HG02970 (cell line): ENCODE results near the gene HOXA7.

Source experiments
- ATAC-seq: cut with Tn5 transposase; IDR thresholded peaks from one replicate; pipeline ENCODE4 v1.9.1; 2021; ENCODE audit warnings: mild to moderate bottlenecking, moderate library complexity, moderate number of reproducible peaks; ENCODE audit not compliant: unreplicated experiment, low FRiP score

Gene HOXA7

DNA sequence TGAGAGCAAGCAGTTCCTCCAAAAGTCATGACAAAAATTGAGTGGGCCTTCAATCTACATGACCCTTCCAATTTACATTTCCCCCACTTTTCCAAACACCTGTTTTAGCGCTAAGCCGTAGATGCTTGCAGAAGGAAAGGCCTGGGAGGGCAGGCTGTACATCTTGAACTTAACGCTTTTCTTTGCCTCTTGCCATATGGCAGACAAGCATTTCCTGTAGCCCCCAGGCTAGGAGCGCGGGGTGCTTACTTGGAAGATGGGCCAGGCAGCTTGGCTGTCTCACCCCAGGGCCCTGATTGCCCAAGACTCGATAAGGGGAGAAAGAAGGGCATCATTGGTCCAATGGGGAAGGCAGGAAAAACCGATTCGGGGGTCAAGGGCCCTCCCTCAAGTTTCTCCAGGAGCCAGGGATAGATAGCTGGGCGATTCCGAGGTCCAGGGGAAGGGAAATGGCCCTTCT is 15.9 kb upstream of the HOXA7 start:
- no peak for ATAC-seq

DNA sequence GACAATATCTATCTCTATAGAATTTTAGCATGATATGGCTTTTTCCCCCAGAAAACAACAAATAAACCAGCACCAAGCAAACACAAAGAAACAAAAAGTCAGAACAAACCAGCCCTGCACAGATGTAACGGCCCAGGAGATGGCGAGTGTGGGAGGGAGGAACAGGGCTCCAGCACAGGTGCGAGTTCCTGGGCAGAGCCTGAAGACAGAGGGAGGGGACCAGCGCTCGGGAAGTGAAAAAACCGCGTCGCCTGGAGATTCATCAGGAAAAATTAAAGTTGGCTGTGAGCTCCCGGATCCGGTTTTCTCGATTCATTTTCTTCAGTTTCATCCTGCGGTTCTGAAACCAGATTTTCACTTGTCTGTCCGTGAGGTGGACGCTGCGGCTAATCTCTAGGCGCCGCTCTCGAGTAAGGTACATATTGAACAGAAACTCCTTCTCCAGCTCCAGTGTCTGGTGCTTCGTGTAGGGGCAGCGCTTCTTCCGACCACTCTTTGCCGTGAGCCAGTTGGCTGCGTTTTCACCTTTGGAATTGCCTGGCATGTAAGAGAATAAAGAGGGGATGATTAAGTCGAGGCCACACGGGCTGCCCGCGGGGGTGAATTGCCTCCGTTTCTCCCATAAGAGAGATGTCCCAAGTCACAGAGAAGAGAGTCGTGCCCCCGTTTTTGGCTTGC is 15.3 kb upstream of the HOXA7 start:
- no peak for ATAC-seq

DNA sequence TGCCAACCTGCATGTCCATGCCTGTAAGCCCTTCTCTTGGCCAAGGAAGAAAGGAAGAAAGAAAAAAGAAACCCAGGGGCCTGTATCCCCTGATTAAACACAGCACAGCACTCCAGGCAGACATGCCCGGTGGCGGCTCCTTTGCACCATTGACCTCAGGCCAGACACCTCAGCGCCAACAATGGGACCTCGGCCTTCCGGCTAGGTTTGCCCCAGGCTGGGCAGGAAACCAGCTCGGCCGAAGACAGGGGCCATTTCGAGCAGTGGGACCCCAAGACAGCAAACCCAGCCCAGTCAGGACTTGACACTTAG is 14.8 kb upstream of the HOXA7 start:
- ATAC-seq, result no peak

DNA sequence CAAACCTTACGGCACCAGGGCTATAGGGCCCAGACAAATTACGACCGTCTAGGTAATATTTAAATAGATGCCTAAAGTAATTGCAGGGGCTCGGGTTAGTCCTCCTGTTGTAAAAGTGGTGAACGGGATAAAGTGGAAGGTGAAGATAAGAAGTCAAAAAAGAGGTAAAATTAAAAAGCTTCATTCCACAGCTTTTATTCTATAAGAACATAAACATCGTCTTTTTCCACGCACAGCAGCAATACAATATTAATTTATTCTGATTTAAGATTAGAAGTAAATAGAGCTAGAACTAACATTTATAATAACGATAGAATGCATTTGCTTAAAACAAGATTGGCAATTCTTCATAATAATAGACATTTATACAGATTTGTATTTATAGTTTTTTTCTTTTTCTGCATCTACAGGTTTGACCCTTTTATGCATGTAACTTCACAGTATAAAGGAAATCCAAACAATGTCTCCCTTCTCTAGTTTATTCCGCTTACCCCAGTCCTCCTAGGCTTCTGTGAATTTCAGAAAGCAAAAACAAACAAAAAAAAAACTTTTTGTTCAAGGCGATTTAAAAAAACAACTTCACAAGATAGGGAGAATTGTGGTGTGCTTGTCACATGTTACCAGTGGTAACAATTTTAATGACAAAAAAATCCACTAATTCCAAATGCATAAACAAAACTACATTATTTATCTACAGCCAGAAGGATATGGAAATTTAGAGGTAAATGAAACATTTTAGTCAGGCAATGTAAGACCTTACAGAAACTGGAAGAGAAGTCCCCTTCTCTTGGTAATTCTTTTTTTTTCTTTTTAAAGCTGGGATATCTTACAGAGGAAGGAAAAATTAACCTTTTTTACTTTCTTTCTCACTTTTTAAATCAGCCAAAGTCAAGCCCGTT is 14.2 kb upstream of the HOXA7 start:
- no peak for ATAC-seq

DNA sequence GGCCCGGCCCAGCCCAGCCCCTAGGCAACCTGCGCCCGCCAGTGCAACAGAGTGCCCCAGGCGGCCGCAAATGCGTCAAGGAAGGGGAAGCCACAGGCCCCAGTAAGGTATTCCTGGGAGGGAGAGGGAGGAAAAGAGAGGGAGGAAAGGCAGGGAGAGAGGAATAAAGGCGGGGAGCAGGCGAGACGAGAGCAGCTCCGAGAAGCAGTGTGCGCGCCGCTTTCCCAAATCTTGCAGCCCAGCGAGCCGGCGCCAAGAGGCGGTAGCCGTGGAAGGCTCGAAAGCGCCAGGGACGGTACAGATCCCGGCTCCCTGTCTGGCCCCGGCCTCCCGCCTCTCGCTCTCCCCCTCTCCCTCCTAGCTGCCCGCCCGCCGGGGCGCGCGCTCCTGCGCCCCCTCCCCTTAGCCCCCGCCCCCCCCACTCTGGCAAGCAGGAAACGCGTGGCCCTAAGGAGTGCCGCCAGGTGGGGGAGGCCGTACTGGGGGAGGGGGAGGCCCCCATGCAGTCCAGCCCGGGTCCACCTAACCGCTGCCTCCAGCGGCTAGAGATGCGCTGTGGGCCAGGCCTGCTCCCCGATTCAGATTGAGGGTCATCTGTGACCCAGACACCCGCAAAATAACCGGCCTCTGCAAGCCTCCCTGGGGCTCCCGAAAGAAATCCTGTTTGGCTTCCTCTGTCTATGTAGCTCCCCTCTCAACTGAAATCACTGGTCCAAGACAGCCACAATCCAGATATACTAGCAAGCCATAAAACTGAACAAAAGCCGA is 13.4 kb upstream of the HOXA7 start:
- no peak for ATAC-seq

DNA sequence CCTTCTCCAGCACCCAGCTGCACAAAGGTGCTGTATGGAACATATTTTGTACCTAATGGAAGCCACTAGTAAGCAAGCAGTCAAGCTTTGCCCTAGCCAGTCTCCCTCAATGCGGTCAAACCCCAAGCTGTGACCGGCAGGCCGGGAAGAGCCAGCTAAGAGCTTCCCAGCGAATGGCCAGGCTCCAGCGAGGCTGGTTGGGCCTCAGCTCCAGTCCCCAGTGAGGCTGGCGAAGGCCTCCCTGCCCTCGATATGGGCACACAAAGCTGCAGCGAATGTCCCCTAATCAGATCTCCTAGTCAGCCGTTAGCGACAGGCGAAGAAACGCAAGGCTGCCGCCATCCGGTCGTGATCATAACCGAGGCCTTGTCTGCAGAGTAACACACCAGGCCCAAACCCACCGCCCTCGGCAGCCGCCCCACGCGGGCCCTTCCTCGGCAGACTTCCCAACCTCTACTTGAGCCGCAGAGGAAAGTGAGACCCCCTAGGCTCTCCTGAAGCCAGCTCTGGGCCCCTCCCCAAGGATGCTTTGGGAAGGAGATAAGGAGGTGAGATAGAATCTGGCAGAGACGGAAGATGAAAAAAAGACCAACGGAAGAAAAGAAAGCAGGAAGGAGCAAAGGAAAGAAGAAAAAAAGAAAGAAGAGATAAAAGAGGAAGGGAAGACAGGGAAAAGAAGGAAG is 11.9 kb upstream of the HOXA7 start:
- no peak for ATAC-seq

DNA sequence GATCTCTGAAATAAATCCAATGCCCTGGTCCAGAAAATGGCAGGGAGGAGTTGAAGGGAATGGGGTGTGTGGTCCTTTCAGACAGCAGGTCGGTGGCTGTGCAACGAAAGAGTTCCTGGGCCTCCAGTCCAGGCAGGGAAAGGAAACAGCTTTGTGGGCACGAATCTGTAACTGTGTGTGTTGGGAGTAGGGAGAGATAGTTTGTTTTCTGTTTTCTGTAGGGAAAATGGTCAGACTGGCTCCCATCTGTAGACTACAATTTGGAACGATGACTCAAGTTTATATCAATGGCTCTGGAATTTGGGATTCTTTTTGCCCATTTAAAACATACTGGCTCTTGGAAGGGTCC is 11.4 kb upstream of the HOXA7 start:
- no peak for ATAC-seq

DNA sequence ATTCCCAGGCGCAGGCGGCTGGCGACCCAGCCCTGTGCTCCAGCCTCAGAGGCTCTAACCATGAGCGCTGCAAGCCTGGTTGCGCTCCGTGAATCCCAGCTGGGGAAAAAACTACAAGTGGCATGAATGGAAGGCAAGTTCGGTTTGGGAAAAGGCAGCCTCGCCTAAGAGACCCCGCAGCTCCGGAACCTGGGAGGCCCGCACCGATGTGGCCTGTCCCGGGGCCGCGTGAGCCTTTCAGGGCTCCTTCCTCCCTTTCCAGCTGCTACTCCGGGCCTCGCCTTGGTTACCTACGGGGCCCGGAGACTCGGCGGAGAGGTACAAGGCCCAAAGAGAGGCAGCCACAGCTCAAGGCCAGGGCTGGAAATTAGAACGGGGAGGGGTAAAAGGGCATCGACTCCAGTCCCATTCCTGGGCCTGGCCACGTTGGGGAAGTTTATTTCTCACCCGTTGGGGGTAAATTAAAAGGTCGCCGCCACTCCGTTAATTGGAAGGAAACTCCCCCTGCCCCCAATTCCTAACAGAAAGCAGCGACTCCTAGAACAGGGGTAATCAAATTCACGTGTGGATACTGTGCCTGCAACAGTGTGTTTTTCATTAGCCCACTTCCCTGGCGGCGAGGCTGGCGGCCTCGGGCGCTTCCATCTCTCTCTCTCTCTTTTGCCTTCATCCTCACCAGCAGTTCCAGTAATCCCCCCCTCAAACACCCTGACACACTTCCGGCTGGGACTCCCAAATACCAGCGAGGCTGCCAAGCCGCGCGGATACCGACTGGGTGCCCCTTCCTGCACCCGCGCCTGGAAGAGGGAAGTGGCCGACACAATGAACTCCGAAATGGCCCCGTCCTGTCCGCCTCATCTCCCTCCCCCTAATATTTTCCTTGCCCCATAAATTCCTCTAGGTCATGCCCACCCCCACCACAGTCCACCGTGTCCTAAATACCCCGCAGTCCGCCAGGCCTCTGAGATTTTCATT is 10.3 kb upstream of the HOXA7 start:
- ATAC-seq, result no peak

DNA sequence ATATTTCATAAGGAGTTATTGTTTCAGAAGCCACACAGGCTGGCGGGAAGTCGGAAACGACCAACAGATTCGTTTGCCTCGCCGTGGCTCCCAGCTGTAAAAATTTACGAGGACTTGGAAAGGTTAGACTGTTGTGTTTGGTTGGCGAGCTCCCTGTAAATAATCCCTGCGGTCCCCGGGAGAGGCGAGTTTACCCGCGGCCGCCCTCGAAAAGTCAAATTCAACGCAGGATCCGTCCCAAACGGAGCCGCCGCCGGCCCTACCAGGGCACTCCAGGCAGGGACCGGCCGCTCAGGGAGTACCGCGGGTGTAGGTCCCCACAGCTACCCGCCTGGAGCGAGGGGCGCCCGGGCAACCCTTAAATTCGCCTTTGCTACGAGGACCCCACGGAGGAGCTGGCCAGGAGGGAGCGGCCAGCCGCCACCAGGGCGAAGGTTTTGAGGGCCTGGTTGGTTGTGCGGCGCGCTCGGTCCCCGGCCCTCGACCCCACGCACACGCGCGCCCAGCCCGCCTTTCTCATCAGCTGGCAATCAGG is 9.6 kb upstream of the HOXA7 start:
- ATAC-seq, result no peak

DNA sequence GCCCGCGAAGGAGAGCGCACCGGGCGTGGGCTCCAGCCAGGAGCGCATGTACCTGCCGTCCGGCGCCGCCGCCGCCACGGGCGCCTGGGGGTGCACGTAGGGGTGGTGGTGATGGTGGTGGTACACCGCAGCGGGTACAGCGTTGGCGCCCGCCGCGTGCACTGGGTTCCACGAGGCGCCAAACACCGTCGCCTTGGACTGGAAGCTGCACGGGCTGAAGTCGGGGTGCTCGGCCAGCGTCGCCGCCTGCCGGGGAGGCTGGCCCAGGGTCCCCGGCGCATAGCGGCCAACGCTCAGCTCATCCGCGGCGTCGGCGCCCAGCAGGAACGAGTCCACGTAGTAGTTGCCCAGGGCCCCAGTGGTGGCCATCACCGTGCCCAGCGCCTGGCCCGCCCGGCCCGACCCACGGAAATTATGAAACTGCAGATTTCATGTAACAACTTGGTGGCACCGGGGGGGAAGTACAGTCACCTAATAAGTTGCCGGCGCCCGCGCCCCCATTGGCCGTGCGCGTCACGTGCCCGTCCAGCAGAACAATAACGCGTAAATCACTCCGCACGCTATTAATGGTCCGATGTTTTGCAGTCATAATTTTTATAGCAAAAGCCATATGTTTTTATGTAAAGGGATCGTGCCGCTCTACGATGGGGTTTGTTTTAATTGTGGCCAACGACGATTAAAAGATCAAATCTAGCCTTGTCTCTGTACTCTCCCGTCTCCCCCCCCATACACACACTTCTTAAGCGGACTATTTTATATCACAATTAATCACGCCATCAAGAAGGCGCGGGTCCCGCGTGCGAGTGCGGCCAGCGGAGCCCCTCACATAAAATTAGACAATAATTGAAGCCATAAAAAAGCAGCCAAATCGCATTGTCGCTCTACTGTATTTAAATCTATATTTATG is 8.9 kb upstream of the HOXA7 start, which contains the start of gene HOXA9:
TSS of gene HOXA9 (minus strand) at position 449 of the 907 bp plus-strand sequence. CDS start at position 369, 80 bp downstream.
- ATAC-seq, result no peak

DNA sequence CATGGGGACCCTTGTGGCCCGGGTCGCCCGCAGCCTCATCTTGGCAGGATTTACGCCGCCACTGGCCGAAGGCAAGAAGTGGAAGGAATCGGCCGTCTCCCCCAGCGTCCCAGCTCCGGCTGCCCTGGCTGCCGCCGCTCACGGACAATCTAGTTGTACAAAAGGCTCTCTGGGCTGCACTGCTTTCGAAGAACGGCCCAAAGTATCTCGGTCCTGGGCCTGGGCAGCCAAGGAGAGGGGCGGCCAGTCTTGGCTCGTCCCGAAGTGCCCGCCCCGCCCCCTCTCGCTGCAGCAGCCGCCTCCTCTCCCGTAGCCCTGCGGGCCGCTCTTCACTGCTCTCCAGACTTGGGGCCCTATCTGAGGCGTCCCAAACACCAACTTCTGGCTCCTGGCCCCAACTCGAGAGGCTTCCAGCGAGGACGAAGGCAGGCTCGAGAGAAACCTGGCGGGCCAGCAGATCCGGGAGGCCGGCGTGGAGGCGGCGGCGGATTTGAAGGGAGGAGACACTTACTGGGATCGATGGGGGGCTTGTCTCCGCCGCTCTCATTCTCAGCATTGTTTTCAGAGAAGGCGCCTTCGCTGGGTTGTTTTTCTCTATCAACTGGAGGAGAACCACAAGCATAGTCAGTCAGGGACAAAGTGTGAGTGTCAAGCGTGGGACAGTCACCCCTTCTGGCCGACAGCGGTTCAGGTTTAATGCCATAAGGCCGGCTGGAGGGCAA is 8.1 kb upstream of the HOXA7 start:
- ATAC-seq, result no peak

DNA sequence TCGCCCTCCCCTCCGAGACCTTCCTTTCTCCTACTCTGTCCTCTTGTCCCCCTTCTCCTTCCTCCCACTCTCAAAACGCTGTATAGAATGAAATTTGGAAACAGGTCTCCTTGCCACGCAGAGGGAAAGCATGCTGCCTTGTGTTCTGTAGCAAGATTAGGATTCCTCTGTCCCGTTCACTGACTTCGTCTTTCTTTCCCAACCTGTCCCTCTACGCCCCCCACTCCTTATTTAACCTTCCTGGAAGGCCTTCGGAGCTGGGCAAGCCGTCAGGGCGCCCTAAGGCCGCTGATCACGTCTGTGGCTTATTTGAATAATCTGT is 7.5 kb upstream of the HOXA7 start:
- ATAC-seq, result no peak

DNA sequence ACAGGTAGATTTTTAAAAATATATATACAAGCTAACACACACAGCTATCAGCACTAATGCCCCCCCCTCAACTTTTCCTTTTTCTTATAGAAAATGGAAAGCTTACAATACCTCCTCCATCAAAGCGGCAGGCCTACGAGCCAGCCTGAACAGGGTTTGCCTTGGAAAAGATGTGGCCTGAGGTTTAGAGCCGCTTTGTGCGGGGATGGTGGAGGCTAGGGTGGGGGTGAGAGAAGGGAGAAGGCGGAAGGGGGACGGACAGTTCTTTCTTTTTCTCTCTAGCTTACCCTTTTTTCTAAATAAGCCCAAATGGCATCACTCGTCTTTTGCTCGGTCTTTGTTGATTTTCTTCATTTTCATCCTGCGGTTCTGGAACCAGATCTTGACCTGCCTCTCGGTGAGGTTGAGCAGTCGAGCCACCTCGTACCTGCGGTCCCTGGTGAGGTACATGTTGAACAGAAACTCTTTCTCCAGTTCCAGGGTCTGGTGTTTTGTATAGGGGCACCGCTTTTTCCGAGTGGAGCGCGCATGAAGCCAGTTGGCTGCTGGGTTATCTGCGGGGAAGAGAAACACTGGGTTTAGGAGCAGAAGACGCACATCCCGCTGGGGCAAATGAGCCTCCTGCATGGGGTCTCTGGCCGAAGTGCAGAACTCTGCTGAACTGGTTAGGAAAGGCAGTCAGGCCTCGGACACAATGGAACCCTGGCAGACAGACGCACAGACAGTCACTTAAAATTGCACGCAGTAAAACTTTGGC is 7.0 kb upstream of the HOXA7 start:
- ATAC-seq, result no peak

DNA sequence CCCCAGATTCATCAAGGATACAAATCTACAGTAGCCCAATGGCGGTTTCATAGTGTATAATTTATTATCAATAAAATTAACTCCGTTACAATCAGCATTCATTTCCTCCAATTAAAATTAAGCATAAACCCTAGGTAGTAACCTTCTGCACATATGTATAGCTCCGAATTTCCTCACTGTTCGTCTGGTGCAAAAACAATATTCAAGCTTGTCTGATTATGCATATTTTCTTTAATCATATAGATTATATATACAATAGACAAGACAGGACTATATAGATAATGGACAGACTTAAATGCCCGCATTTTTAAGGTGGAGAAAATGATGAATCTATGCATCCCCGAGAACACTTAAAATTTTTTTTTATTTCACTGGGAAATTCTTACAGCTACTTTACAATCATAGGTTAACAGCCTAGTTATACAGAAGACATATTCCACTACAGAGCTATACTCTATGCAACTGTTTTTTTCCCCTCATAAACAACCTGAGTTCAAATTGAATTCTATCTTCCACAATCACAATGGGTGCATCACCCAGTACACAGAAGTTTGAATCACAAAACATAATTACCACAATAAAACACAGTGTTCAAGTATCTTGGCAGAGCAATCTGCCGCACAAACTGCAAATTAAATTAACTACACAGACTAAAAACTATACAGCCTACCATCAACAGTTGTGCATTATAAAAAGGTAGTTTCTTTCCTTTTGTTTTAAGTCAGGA is 6.2 kb upstream of the HOXA7 start:
- ATAC-seq, result no peak

DNA sequence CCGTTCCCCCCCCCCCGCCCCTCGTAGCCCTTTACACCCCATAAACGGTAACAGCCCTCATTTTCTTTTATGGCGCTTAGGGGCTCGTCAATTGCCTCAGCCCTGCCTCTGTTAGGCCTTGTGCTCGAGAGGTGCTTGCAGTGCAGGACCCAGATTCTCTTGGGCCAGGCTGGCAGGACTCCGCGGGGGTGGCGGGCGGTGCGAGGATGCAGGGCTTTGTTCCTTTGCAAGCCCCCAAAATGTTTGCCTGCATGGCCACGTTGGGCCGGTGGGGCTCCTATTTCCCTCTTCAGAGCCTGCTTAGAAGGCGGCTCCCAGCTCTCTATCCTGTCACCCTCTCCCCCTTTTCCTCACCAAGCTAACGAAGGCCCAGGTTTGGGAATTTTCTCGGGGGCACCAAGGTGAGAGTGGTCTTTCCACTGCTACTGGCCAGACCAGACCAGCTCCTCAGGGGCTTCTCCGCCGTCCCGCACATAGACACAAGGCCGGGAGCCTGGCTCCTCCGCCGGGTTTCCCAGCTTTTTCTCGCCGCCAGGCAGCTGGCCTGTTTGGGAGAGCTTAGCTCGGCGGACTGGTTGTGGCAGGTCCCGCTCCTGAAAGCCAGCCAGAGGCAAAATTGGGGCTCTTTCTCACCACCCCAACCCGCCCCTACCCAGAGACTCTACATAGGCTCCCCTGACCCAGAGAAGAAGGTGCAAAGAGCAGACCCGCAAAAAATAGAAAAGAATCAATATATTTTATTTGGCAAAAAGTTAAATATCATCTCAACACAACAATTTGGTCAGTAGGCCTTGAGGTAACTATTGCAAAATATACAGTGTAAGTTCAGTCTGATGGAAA is 5.5 kb upstream of the HOXA7 start:
- no peak for ATAC-seq
